HepG2 (cell line): ENCODE data around the gene TLR6. TPM values are rescaled to one million over a fixed set of nuclear protein-coding genes. Genes with fewer than 3 reads are reported as not detected.

ENCODE experiments used
- ATAC-seq: fragments of 200-7000 bp; cut with Tn5 transposase; 3 replicates; pipeline ENCODE4 v1.9.1; 2020; ENCODE audit warnings: mild to moderate bottlenecking, moderate library complexity
- BruUV-seq: library from RNA; stranded (reverse); fragments of 400-500 nt; replicated peaks from 2 replicates; lab custom pipeline; 2021; lab: Mats Ljungman, UMichigan
- CTCF ChIA-PET: fragments of 300-600 bp; formaldehyde crosslinking; extraction: SDS; loops from one replicate; lab custom pipeline; 2021; ENCODE audit warnings: low total read pairs, inconsistent platforms, low intra/inter-chr PET ratio; lab: Yijun Ruan, JAX
- POLR2A ChIA-PET: fragments of 350-600 bp; sonication (Branson Sonifier 250); formaldehyde crosslinking; loops from one replicate; lab custom pipeline; 2020; ENCODE audit warnings: antibody characterized with exemption, inconsistent platforms; lab: Yijun Ruan, JAX
- DNase-seq: peaks from one replicate; pipeline ENCODE4 v3.0.0-alpha.2; 2015; ENCODE audit warnings: low spot score
- FAIRE-seq: peaks from 3 replicates; lab custom pipeline; 2011; peaks lifted over from hg19 to GRCh38; lab: Jason Lieb, UNC
- H2AFZ ChIP-seq: one replicate; pipeline ENCODE4 v1.6.1; 2011; ENCODE audit warnings: low read length, inconsistent platforms
- H3K27ac ChIP-seq: fragments of 300-600 bp; 3 replicates; pipeline ENCODE4 v1.8.0; 2011; ENCODE audit warnings: mixed run types, mild to moderate bottlenecking, mixed read lengths, low read length, inconsistent platforms; ENCODE audit not compliant: insufficient read depth; ENCODE audit errors: extremely low read length
- H3K27me3 ChIP-seq, 2 experiments: fragments of 200-600 bp in 1 of 2; 2 replicates in 1 of 2; 3 replicates in 1 of 2; pipeline versions ENCODE4 v1.6.0 to v1.8.0; 2011; ENCODE audit warnings: low read length in 2 of 2, mild to moderate bottlenecking in 2 of 2, moderate library complexity in 2 of 2, inconsistent platforms in 1 of 2; ENCODE audit not compliant: insufficient read depth in 2 of 2, control insufficient read depth in 1 of 2
- H3K36me3 ChIP-seq, 2 experiments: fragments of 200-600 bp in 1 of 2; replicated peaks in 1 of 2; 2 replicates in 1 of 2; 3 replicates in 1 of 2; pipeline versions ENCODE4 v1.5.1 to v1.8.0; 2011; ENCODE audit warnings: low read length in 2 of 2, inconsistent platforms in 1 of 2; ENCODE audit not compliant: insufficient read depth in 2 of 2, control insufficient read depth in 1 of 2
- H3K4me1 ChIP-seq: 2 replicates; pipeline ENCODE4 v1.5.1; 2012; ENCODE audit warnings: low read length, inconsistent platforms; ENCODE audit not compliant: insufficient read depth
- H3K4me2 ChIP-seq: 2 replicates; pipeline ENCODE4 v1.6.0; 2011; ENCODE audit warnings: low read depth, low read length, inconsistent platforms
- H3K4me3 ChIP-seq, 3 experiments: fragments of 200-600 bp in 1 of 3; sonication (generic), shearing (Covaris generic) in 1 of 3; replicated peaks in 1 of 3; 2 replicates each; pipeline ENCODE4 v1.5.1; 2011 to 2016; ENCODE audit warnings: low read length in 3 of 3, inconsistent platforms in 2 of 3, low read depth in 2 of 3, mild to moderate bottlenecking in 2 of 3, control low read depth in 1 of 3, mixed read lengths in 1 of 3; ENCODE audit not compliant: insufficient read depth in 1 of 3
- H3K79me2 ChIP-seq: one replicate; pipeline ENCODE4 v1.6.1; 2011; ENCODE audit warnings: low read length, inconsistent platforms; ENCODE audit not compliant: insufficient read depth
- H3K9ac ChIP-seq: 2 replicates; pipeline ENCODE4 v1.6.0; 2011; ENCODE audit warnings: mild to moderate bottlenecking, low read depth, low read length, inconsistent platforms; ENCODE audit not compliant: insufficient read depth
- H3K9me3 ChIP-seq: 2 replicates; pipeline ENCODE4 v1.5.1; 2012; ENCODE audit warnings: mild to moderate bottlenecking, low read length
- H4K20me1 ChIP-seq: 2 replicates; pipeline ENCODE4 v1.6.0; 2011; ENCODE audit warnings: inconsistent platforms, mild to moderate bottlenecking, low read length, moderate library complexity; ENCODE audit not compliant: insufficient read depth
- RERE ChIP-seq: IDR thresholded peaks from 2 replicates; pipeline ENCODE4 v1.6.1; 2016; ENCODE audit warnings: low read depth, missing genetic modification reagents, missing compliant biosample characterization
- ZBTB8A ChIP-seq: sonication (generic); formaldehyde crosslinking; IDR thresholded peaks from 2 replicates; pipeline ENCODE4 v1.4.0; 2020; ENCODE audit warnings: mild to moderate bottlenecking, low read depth, missing genetic modification reagents, borderline replicate concordance
- ZNF264 ChIP-seq: sonication (generic); formaldehyde crosslinking; IDR thresholded peaks from 2 replicates; pipeline ENCODE4 v1.4.0; 2020; ENCODE audit warnings: missing genetic modification reagents
- ZNF318 ChIP-seq: sonication (generic); formaldehyde crosslinking; IDR thresholded peaks from 2 replicates; pipeline ENCODE4 v1.4.0; 2020; ENCODE audit warnings: mild to moderate bottlenecking, missing genetic modification reagents
- ZNF337 ChIP-seq: sonication (generic); formaldehyde crosslinking; IDR thresholded peaks from 2 replicates; pipeline ENCODE4 v1.5.1; 2020; ENCODE audit warnings: missing genetic modification reagents, low read depth, mild to moderate bottlenecking, borderline replicate concordance
- WGBS: methylation state at CpG from one replicate; pipeline ENCODE4 v1.1.6; 2017; ENCODE audit warnings: low lambda C conversion rate; 5-methylcytosine and 5-hydroxymethylcytosine counted together
- in situ Hi-C: cut with HindIII; loops from 2 replicates; pipeline ENCODE4 v1.10.0; 2017; ENCODE audit warnings: low pct_unique_long_range_greater_than_20kb; ENCODE audit not compliant: extremely low pct_ligation_motif_present
- intact Hi-C: fragments of 100-400 bp; cut with micrococcal nuclease; formaldehyde crosslinking; loops from one replicate; pipeline ENCODE4 v1.10.0; 2022; ENCODE audit not compliant: unreplicated experiment
- polyA plus RNA-seq, 8 experiments: library from polyadenylated mRNA; depleted of rRNA in 3 of 8; stranded (reverse) in 7 of 8; unstranded in 1 of 8; fragments of >200 nt; fragmentation: Illumina TruSeq in 4 of 8; extraction: Trizol in 4 of 8; gene quantifications; 2 replicates each; pipeline versions ENCODE4 v1.2.1 to v1.2.3, GENCODE V29; 2011 to 2016; ENCODE audit warnings: low read depth in 4 of 8, missing spikeins in 1 of 8, mixed read lengths in 1 of 8; ENCODE audit not compliant: insufficient read depth in 1 of 8
- total RNA-seq, 5 experiments: library from RNA; depleted of rRNA; stranded (reverse); fragments of >200 nt; fragmentation: Illumina TruSeq; extraction: Trizol; gene quantifications; 2 replicates each; pipeline ENCODE4 v1.2.3, GENCODE V29; 2016; ENCODE audit warnings: low read depth in 1 of 5

The TLR6 gene
- total and polyA plus RNA-seq, 2 of the 13 experiments (the other 11 are each of a cell fraction or from before 2014, with no cell fraction given), result 0.33 to 0.71 TPM

- WGBS, result 43% methylated on average over 3 of the region's 3 CpGs
- no TSS peak for BruUV-seq
- no peak for FAIRE-seq
- no peak for TF ChIP-seq RERE (CRISPR knock-in tag)
- no peak for TF ChIP-seq ZNF318 (CRISPR knock-in tag)
- TF ChIP-seq ZBTB8A (CRISPR knock-in tag), result no peak
- TF ChIP-seq ZNF337 (CRISPR knock-in tag), result no peak
- TF ChIP-seq ZNF264 (CRISPR knock-in tag), result no peak
- no peaks in the 10 kb centered on the region for H4K20me1 ChIP-seq
- H3K9me3 ChIP-seq, result no peaks in the 10 kb centered on the region
- no peak for ATAC-seq
- in situ Hi-C loops, result no loop called here
- no peaks in the 10 kb centered on the region for H3K79me2 ChIP-seq
- no peak overlapping the region for H3K4me3 ChIP-seq
- no peak overlapping the region for H2AFZ ChIP-seq
- CTCF ChIA-PET, result no interaction called here
- H3K27ac ChIP-seq, result no peak overlapping the region
- H3K27me3 ChIP-seq, result no peaks in the 10 kb centered on the region
- DNase-seq, result no peak
- no peak overlapping the region for H3K4me2 ChIP-seq
- H3K9ac ChIP-seq, result no peak overlapping the region
- no peaks in the 10 kb centered on the region; the same call in 1 of the 2 replicates for H3K4me1 ChIP-seq
- intact Hi-C loops, result no loop called here
- H3K36me3 ChIP-seq, result no peaks in the 10 kb centered on the region
- POLR2A ChIA-PET, result no interaction called here
Measured at GRCh38 chr4:38821739-38822138, 34.9 kb downstream of the TLR6 start.
